GM12873 (cell line): Measurements from ENCODE around the gene PAFAH2.

ENCODE experiments used
- CTCF ChIP-seq: IDR thresholded peaks from 2 replicates; pipeline ENCODE4 v1.5.1; 2012; ENCODE audit warnings: low read depth, mild to moderate bottlenecking, moderate library complexity, low read length, control low read depth; ENCODE audit not compliant: insufficient read depth; ENCODE audit errors: missing control alignments

PAFAH2 gene

GRCh38 chr1:26016953-26017545 lies 19.2 kb upstream of the PAFAH2 start:
- no peak for TF ChIP-seq CTCF

GRCh38 chr1:26016258-26016952 lies 18.5 kb upstream of the PAFAH2 start:
- no peak for TF ChIP-seq CTCF

GRCh38 chr1:26015358-26015757 lies 17.5 kb upstream of the PAFAH2 start:
- no peak for TF ChIP-seq CTCF

- TF ChIP-seq CTCF = no peak
These were observed 16.3 kb upstream of the PAFAH2 start for GRCh38 chr1:26014179-26014578.

- no peak for TF ChIP-seq CTCF
These were observed 15.0 kb upstream of the PAFAH2 start for GRCh38 chr1:26012864-26013263.

- TF ChIP-seq CTCF = no peak
These were observed 13.0 kb upstream of the PAFAH2 start for GRCh38 chr1:26010825-26011224.

- peak; percentile 24 for TF ChIP-seq CTCF
These were observed 12.1 kb upstream of the PAFAH2 start for GRCh38 chr1:26009796-26010447.
